Gastroesophageal sphincter (tissue), 3 donors: ENCODE data around the gene RANBP3L.

Source experiments
- POLR2A ChIP-seq, 2 donors: fragments of 450-650 bp; IDR thresholded peaks; one replicate each; pipeline ENCODE4 v1.6.1; 2017; ENCODE audit warnings: antibody characterized with exemption in 2 of 2, mild to moderate bottlenecking in 2 of 2, moderate library complexity in 1 of 2
- POLR2AphosphoS5 ChIP-seq: sonication (generic); formaldehyde crosslinking; IDR thresholded peaks from one replicate; pipeline ENCODE4 v1.6.1; 2017; ENCODE audit warnings: antibody characterized with exemption
- TF ChIP-seq, protein P1 (sequence below), 4 experiments: fragments of 200-600 bp in 2 of 4; fragments of 450-650 bp in 2 of 4; sonication (generic) in 1 of 4; IDR thresholded peaks; one replicate each; pipeline ENCODE4 v1.5.1; 2017 to 2019; ENCODE audit warnings: antibody characterized with exemption in 4 of 4, mild to moderate bottlenecking in 2 of 4, moderate library complexity in 2 of 4

DNA sequence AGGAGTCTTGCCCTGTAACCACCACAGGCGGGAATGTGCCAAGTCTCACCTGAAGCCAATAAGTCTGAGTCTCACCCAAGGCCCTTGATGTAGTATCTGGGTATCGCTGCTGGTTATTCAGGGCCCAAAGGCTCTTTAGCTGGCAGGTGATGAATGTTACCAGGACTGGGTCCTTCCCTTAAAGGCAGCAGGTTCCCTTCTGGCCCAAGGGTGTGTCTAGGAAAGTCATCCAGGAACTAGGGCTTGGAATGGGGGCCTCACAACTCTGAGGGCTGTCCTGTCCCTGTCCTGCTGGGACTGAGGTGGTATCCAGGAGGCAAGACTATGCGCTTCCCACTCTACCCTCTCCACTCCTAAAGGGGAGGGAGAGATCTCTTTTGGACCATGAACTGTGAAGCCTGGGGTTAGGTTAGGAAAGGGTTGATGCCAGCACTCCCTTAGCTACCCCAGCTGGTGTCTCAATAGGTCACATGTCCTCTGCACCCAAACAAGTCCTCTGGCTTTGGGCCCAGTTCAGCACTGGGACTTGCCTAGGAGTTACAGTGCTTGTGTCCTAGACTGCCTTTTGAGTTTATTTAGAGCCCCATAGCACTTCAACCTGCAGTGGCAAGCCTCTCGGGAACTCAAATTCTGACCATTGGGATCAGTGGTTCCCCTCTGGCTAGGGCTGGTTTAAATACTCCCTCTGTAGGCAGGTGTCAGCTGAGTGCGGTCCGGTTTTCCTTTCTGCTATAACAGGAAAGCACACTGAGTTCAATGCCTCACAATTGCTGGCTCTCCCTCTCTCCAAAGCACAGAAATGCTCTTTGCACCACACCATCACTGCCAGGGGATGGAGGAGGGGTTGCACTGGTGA is 22.5 kb upstream of the RANBP3L start:
- TF ChIP-seq, protein P1, sequence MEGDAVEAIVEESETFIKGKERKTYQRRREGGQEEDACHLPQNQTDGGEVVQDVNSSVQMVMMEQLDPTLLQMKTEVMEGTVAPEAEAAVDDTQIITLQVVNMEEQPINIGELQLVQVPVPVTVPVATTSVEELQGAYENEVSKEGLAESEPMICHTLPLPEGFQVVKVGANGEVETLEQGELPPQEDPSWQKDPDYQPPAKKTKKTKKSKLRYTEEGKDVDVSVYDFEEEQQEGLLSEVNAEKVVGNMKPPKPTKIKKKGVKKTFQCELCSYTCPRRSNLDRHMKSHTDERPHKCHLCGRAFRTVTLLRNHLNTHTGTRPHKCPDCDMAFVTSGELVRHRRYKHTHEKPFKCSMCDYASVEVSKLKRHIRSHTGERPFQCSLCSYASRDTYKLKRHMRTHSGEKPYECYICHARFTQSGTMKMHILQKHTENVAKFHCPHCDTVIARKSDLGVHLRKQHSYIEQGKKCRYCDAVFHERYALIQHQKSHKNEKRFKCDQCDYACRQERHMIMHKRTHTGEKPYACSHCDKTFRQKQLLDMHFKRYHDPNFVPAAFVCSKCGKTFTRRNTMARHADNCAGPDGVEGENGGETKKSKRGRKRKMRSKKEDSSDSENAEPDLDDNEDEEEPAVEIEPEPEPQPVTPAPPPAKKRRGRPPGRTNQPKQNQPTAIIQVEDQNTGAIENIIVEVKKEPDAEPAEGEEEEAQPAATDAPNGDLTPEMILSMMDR (IDR thresholded peaks at IDR 0.05): no peak
- TF ChIP-seq POLR2A (IDR thresholded peaks at IDR 0.05) (no peak), POLR2AphosphoS5 (no peak)
